ENCODE data around the gene SGF29.
A peak's percentile ranks its signal among the peaks of the same experiment; 100 is the strongest.
"Not testable (repeated sequence)": the region's sequence is repeated elsewhere in the genome, so short reads cannot be mapped to it uniquely, and the experiment has no call there.

SGF29 gene

DNA sequence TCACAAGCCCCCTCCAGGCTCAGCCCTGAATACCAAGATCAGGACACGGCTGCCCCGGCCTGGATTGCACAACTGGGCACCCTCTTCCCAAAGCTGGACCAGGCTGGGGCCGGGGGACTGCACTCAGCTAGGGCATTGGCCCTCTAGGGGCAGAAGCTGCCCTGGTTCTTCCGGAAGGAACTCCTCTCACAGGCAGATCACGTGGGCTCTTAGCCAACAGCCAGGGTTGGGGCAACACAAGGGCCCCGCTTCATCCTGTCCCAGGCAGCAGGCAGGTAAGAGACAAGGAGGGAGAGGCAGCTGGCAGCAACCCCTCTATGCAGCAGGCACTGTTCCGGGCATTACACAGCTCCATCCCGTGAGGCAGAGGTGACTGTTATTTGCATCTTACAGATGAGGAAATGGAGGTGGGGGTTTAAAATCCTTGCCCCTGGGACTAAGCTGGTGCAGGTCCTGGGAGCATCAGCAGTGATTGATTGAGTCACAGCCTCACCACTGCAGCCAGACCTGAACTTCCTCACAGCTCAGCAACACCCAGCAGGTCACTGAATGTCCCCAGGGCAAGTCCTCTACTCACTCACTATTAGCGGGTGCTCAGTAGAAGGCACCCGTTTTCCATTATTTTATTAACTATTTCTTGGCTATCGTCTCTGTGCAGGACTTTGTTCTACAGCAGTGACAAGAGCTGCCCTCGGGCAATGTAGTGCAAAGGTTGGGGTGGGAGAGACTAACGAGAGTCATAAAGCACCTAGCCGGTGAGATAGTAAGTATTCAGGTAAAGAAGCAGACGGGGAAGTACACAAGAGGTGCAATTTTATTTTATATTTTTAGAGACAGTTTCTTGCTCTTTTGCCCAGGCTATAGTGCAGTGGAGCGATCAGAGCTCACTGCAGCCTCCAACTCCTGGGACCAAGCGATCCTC, 58.9 kb downstream of the SGF29 start:
- DNase-seq (ENCODE audit: low spot score) = not testable (repeated sequence)

DNA sequence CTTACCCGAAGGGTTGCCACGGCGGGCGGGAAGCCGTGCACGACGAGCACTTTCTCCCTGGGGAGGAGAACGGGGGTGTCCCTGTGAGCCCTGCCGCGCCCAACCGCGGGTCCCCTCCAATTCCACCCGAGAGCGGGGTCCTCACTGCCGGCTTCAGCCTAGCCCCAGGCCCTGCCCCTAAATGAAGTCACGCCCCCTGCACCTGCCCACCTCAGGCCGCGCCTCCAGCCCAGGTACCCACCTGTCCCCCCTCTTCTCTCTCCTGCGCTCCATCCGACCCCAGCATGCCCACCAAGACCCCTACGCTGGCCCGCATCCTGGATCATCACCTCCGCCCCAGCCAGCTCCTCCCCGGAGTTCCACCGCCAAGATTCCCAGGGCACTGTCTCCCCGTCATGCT, 60.2 kb downstream of the SGF29 start:
- DNase-seq (ENCODE audit: low spot score) = not testable (repeated sequence)

- not testable (repeated sequence) for DNase-seq (ENCODE audit: low spot score)
Observed at GRCh38 chr16:28614561-28614960, 60.8 kb downstream of the SGF29 start.

DNA sequence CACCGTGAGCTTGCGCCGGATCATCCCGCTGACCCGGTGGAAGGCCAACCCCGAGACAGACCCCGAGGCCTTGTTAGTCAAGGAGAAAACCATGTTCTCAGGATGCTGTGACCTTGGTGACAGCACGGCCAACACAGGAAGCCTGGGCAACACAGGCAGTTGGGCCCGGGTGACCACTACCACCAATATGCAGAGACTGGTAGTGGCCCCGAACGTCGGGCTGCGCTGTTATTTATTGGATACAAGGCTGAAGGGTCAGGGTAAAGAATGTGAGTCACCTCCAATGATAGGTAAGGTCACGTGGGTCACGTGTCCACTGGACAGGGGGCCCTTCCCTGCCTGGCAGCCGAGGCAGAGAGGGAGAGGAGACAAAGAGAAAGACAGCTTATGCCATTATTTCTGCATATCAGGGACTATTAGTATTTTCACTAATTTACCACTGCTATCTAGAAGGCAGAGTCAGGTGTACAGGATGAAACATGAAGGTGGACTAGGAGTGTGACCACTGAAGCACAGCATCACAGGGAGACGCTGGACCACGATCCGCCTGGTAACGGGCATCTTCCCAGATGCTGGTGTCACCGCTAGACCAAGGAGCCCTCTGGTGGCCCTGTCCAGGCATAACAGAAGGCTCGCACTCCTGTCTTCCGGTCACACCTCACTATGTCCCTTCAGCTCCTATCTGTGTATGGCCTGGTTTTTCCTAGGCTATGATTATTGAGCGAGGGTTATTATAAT, 61.9 kb downstream of the SGF29 start:
- not testable (repeated sequence) for DNase-seq (ENCODE audit: low spot score)

DNA sequence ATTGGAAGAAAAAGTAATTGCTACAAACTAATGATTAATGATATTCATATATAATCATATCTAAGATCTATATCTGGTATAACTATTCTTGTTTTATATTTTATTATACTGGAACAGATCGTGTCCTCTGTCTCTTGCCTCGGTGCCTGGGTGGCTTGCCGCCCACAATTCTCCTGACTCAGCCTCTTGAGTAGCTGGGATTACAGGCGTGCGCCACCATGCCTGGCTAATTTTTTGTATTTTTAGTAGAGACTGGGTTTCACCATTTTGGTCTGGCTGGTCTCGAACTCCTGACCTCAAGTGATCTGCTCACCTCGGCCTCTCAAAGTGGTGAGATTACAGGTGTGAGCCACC, 62.5 kb downstream of the SGF29 start:
- not testable (repeated sequence) for DNase-seq (ENCODE audit: low spot score)

- no peak for DNase-seq (ENCODE audit: low spot score)
Observed at GRCh38 chr16:28616636-28617035, 62.9 kb downstream of the SGF29 start.

DNA sequence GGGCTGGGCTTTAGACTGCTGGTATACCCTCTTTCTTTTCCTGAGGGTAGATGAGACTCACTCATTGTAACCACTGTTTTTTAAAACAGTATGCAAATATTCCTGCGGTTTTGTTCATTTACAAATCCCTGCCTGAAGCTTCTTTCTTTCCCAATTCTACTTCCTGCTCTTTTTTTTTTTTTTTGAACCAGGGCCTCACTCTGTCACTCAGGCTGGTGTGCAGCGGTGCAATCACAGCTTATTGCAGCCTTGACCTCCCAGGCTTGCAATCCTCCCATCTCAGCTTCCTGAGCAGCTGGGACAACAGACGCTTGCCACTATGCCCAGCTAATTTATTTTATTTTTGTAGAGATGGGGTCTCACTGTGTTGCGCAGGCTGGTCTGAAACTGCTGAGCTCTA, 64.2 kb downstream of the SGF29 start:
- DNase-seq (ENCODE audit: low spot score) = peak; percentile 3

DNA sequence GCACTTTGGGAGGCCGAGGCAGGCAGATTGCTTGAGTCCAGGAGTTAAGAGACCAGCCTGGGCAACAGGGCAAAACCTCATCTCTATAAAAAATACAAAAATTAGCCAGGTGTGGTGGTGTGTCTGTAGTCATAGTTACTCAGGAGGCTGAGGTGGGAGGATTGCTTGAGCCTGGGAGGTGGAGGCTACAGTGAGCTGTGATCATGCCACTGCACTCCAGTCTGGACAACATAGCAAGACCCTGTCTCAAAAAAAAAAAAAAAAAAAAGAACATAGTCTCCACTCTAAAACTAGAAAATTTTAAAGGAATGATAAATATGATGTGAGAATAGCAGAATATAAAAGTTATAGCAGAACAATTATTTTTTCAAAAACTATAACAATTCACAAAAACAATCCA, 66.6 kb downstream of the SGF29 start:
- not testable (repeated sequence) for DNase-seq (ENCODE audit: low spot score)

GRCh38 chr16:28621481-28622155, 67.9 kb downstream of the SGF29 start:
- DNase-seq (ENCODE audit: low spot score) = peak; percentile 48

DNA sequence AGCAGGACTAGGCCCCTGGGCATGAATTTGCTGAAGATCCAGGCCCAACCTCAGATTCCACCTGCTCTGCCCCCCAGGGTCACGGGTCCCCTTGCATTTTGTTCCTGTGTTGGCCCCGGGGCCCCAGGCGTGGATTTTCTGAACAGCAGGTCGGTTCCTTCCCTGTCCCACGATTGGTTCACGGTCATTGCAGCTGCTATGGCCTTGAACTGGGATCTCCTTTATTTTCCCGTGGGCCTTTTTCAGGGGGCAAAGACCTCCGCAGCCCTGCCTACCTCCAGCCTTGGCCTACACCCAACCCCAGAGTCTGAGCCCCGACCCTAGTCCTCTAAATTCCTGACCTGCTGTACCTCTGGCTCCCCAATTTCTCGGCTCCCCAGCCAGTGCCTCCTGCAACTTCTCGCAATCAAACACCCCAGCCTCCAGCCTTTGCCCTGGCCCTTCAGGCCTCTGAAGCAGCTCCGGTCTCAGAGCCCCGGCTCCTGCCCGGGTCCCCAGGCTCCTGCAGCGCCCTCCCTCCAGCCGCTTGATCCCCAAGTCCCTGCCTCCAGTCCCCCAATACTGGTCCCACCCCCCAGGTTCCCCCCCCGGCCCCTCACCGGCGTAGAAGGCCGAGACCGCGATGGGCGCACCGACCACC, 68.9 kb downstream of the SGF29 start:
- peak; percentile 6 for DNase-seq (ENCODE audit: low spot score)

- peak; percentile 65 for DNase-seq (ENCODE audit: low spot score)
Observed at GRCh38 chr16:28623172-28623711, 69.5 kb downstream of the SGF29 start.

DNA sequence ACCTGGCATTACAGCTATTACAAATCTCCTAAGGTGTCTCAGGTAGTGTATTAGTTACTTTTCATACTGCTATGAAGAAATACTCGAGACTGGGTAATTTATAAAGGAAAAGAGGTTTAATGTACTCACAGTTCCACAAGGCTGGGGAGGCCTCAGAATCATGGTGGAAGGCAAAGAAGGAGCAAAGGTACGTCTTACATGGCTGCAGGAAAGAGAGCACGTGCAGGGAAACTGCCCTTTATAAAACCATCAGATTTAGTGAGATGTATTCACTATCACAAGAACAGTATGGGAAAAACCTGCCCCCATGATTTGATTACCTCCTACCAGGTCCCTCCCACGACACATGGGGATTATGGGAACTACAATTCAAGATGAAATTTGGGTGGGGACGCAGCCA, 77.2 kb downstream of the SGF29 start:
- not testable (repeated sequence) for DNase-seq (ENCODE audit: low spot score)

DNA sequence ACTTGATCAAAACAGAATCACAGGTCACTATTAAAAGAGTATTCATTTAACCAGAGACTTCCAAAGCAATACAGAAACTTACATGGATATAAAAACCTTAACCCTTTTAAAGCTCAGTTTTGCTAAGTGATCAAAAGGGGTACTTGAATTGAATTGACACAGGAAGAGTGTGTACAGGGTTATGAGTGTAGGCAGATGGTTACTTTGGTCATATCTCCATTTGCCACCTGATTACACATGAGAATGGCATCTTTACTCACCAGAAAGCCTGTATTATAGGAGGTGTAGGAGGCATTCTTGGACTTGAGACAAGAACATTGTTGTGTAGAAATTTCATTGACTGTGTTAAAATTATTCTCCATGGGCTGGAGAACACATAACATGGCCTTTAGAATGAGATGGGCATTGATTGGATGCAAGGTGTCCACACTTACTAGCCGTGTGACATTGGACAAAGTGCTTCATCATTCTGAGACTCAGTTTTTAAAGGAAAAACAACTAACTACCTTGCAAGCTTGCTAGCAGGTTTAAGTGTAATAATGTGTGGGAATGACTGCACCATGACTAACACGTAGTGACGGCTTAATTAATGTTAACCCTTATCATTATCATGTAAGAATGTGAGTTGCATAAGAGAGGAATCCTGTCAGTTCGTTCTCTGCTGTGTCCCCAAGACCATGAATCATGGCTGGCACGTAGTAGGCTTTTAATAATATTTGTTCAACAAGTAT, 82.5 kb downstream of the SGF29 start:
- not testable (repeated sequence) for DNase-seq (ENCODE audit: low spot score)

DNA sequence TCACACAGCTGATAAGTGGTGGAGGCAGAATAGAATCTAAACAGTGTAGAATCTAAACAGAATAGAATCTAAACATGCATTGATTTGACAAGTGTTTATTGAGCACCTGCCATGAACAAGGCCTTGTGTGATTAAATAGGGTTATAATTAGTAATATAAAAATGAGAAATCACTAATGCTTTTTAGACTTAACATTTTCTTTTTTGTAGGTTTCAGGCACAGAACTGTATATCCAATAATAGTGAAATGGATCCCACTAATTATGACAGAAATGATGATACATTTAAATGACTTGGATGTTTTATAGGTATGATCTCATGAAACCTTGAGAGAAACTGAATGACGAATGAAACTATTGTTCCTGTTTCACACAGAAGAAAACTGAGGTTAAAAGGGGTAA, 84.0 kb downstream of the SGF29 start, which contains the start of gene NPIPB8:
NPIPB8 (plus strand) TSS at position 301 of the 400 bp plus-strand sequence. CDS start 296 bp downstream, outside the sequence.
- not testable (repeated sequence) for DNase-seq (ENCODE audit: low spot score)

DNA sequence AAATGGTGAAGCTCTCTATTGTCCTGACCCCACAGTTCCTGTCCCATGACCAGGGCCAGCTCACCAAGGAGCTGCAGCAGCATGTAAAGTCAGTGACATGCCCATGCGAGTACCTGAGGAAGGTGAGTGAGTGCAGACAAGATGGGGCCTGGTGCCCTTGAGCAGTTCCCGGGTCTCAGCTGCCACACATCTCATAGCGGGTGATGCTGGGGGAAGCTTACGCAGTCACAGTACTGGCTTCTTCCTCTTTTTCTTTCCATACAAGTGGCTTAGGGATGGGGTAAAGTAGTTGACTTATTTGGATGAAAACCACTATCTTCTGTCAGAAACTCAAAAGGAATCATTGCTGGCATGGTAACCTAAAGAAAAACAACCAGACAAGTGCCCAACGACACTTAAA, 84.6 kb downstream of the SGF29 start:
- not testable (repeated sequence) for DNase-seq (ENCODE audit: low spot score)

GRCh38 chr16:28639959-28640358, 86.2 kb downstream of the SGF29 start:
- DNase-seq (ENCODE audit: low spot score) = not testable (repeated sequence)
